Smooth muscle cell (in vitro differentiated cells): Measurements from ENCODE around the gene SULT1A2. TPM values are rescaled to one million over a fixed set of nuclear protein-coding genes. Genes with fewer than 3 reads are reported as not detected.

Experiments used
- DNase-seq: peaks from one replicate; lab custom pipeline; 2025; ENCODE audit not compliant: unreplicated experiment; lab: John Stamatoyannopoulos, UW
- H2AFZ ChIP-seq: fragments of 200-600 bp; sonication (generic); 2 replicates; pipeline ENCODE4 v1.6.0; 2016; ENCODE audit warnings: antibody characterized with exemption, low read depth, mild to moderate bottlenecking
- H3F3A ChIP-seq: fragments of 200-600 bp; sonication (generic); 2 replicates; pipeline ENCODE4 v1.6.0; 2017; ENCODE audit warnings: antibody characterized with exemption, low read depth
- H3K27ac ChIP-seq: fragments of 200-600 bp; sonication (generic); 2 replicates; pipeline ENCODE4 v1.5.1; 2016; ENCODE audit warnings: low read depth, mild to moderate bottlenecking
- H3K27me3 ChIP-seq: fragments of 200-600 bp; sonication (generic); 2 replicates; pipeline ENCODE4 v1.6.1; 2016; ENCODE audit warnings: low read depth, mild to moderate bottlenecking
- H3K36me3 ChIP-seq: fragments of 200-600 bp; sonication (generic); 2 replicates; pipeline ENCODE4 v1.5.1; 2016; ENCODE audit warnings: low read depth
- H3K4me1 ChIP-seq: fragments of 200-600 bp; sonication (generic); 2 replicates; pipeline ENCODE4 v1.5.1; 2016; ENCODE audit warnings: low read depth
- H3K4me2 ChIP-seq: fragments of 200-600 bp; sonication (generic); 2 replicates; pipeline ENCODE4 v1.6.0; 2016; ENCODE audit warnings: mild to moderate bottlenecking
- H3K4me3 ChIP-seq: fragments of 200-600 bp; sonication (generic); 2 replicates; pipeline ENCODE4 v1.5.1; 2016; ENCODE audit warnings: mild to moderate bottlenecking
- H3K79me2 ChIP-seq: fragments of 200-600 bp; sonication (generic); 2 replicates; pipeline ENCODE4 v1.6.0; 2016; ENCODE audit warnings: low read depth, mild to moderate bottlenecking
- H3K9ac ChIP-seq: fragments of 200-600 bp; sonication (generic); 2 replicates; pipeline ENCODE4 v1.6.0; 2016; ENCODE audit warnings: low read depth
- H3K9me3 ChIP-seq: fragments of 200-600 bp; sonication (generic); replicated peaks from 2 replicates; pipeline ENCODE4 v1.5.1; 2016; ENCODE audit warnings: low read depth
- H4K20me1 ChIP-seq: fragments of 200-600 bp; sonication (generic); 2 replicates; pipeline ENCODE4 v1.6.0; 2016; ENCODE audit warnings: low read depth
- CTCF ChIP-seq: fragments of 200-600 bp; sonication (generic); IDR thresholded peaks from 2 replicates; pipeline ENCODE4 v1.5.1; 2017; ENCODE audit warnings: borderline replicate concordance, mild to moderate bottlenecking, antibody characterized with exemption; ENCODE audit not compliant: insufficient read depth, poor library complexity, severe bottlenecking
- WGBS: methylation state at CpG from one replicate; pipeline ENCODE4 v1.1.7; 2016; ENCODE audit warnings: low lambda C conversion rate; 5-methylcytosine and 5-hydroxymethylcytosine counted together
- polyA plus RNA-seq: library from polyadenylated mRNA; unstranded; fragments of >200 nt; fragmentation: Nextera tagmentation; extraction: Ambion mirVana; gene quantifications from 2 replicates; pipeline ENCODE4 v1.2.1, GENCODE V29; 2016
- total RNA-seq: library from RNA; depleted of rRNA; stranded (reverse); fragments of >200 nt; gene quantifications from 2 replicates; pipeline ENCODE4 v1.2.3, GENCODE V29; 2014

SULT1A2 gene
- total and polyA plus RNA-seq, 2 experiments from 2014 or later = not detected

- no peak for DNase-seq
- no peak overlapping the region for H3K4me3 ChIP-seq
- H3K79me2 ChIP-seq = peaks cover 4% of the 10 kb centered on the region
- H3K36me3 ChIP-seq = no peaks in the 10 kb centered on the region
- TF ChIP-seq CTCF = no peak
- WGBS = 99% methylated on average over 4 of the region's 4 CpGs
- no peaks in the 10 kb centered on the region for H3K27me3 ChIP-seq
- H3K4me1 ChIP-seq = no peaks in the 10 kb centered on the region
- no peak overlapping the region for H3K4me2 ChIP-seq
- H3K9me3 ChIP-seq = peaks cover under 1% of the 10 kb centered on the region
- no peak overlapping the region for H3K27ac ChIP-seq
- no peaks in the 10 kb centered on the region for H4K20me1 ChIP-seq
- no peak overlapping the region for H2AFZ ChIP-seq
- H3F3A ChIP-seq = no peaks in the 10 kb centered on the region
- H3K9ac ChIP-seq = no peak overlapping the region
Observed at GRCh38 chr16:28562199-28562598, 34.7 kb downstream of the SULT1A2 start.

DNA sequence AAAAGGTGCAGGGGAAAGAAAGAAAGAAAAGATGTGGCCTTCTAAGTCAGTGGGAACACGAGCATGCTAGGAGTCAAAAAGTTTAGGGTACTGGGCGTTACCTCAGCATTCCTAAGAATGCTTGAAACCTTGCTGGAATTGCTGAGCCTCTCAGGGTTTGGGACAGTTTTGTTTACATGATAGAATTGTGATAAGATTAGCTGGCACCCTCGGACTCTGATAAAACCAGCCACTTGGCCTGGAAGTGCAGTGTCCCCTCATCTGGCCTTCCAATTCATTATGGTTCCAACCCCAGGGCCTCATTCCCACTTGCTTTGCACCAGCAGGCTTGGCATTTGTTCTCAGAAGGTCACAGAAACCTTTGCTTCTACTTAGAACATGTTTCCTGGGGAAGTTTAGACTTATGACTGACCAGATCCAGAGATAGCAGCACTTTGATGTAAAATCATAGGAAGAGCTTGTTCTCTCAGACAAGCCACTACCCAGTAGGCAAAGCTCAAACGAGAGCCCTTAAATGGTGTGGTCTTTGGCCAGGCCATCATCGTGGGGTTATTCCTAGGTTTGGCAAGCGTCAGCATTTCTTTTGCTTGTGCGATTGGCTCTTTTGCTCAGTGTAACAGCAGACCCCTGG, 35.2 kb downstream of the SULT1A2 start:
- H3K9me3 ChIP-seq = no peaks in the 10 kb centered on the region
- no peak overlapping the region for H3K9ac ChIP-seq
- no peaks in the 10 kb centered on the region for H4K20me1 ChIP-seq
- no peaks in the 10 kb centered on the region for H3K36me3 ChIP-seq
- no peak overlapping the region for H3K4me3 ChIP-seq
- no peaks in the 10 kb centered on the region for H3F3A ChIP-seq
- H3K79me2 ChIP-seq = no peaks in the 10 kb centered on the region
- WGBS = 75% methylated on average over 7 of the region's 7 CpGs
- no peaks in the 10 kb centered on the region for H3K27me3 ChIP-seq
- DNase-seq = no peak
- no peak overlapping the region for H2AFZ ChIP-seq
- H3K4me2 ChIP-seq = no peak overlapping the region
- no peak overlapping the region for H3K27ac ChIP-seq
- no peak for TF ChIP-seq CTCF
- no peaks in the 10 kb centered on the region for H3K4me1 ChIP-seq

- no peaks in the 10 kb centered on the region for H3K27me3 ChIP-seq
- no peaks in the 10 kb centered on the region for H3K36me3 ChIP-seq
- H3K4me1 ChIP-seq = peaks cover 3% of the 10 kb centered on the region
- H3F3A ChIP-seq = no peaks in the 10 kb centered on the region
- no peak overlapping the region for H3K4me3 ChIP-seq
- 71% methylated on average over 3 of the region's 3 CpGs for WGBS
- H3K9ac ChIP-seq = no peak overlapping the region
- H3K27ac ChIP-seq = no peak overlapping the region
- no peaks in the 10 kb centered on the region for H3K9me3 ChIP-seq
- H3K79me2 ChIP-seq = no peaks in the 10 kb centered on the region
- DNase-seq = no peak
- TF ChIP-seq CTCF = no peak
- no peak overlapping the region for H3K4me2 ChIP-seq
- no peak overlapping the region for H2AFZ ChIP-seq
- H4K20me1 ChIP-seq = no peaks in the 10 kb centered on the region
Observed at GRCh38 chr16:28558456-28558855, 38.4 kb downstream of the SULT1A2 start.

GRCh38 chr16:28556914-28557320, 39.9 kb downstream of the SULT1A2 start:
- Histone ChIP-seq H3K79me2 (no peaks in the 10 kb centered on the region), H3K9ac (no peak overlapping the region), H3K27me3 (no peaks in the 10 kb centered on the region), H4K20me1 (no peaks in the 10 kb centered on the region), H3K4me2 (no peak overlapping the region), H2AFZ (no peak overlapping the region), H3K27ac (no peak overlapping the region), H3K9me3 (no peaks in the 10 kb centered on the region), H3K4me3 (no peak overlapping the region), H3F3A (no peaks in the 10 kb centered on the region), H3K36me3 (no peaks in the 10 kb centered on the region), H3K4me1 (peaks cover 3% of the 10 kb centered on the region)
- no peak for DNase-seq
- 67% methylated on average over 2 of the region's 2 CpGs for WGBS
- TF ChIP-seq CTCF = no peak
